Keratinocyte (primary cell): ENCODE data around the gene PIGBOS1. TPM values are rescaled to one million over a fixed set of nuclear protein-coding genes. Genes with fewer than 3 reads are reported as not detected.

Experiments used
- DNase-seq: peaks from one replicate; pipeline ENCODE4 v3.0.0-alpha.2; 2011; ENCODE audit warnings: low read depth, missing footprints, low spot score
- FAIRE-seq: peaks from 2 replicates; lab custom pipeline; 2011; peaks lifted over from hg19 to GRCh38; lab: Jason Lieb, UNC
- H2AFZ ChIP-seq: 2 replicates; pipeline ENCODE4 v1.6.0; 2012; ENCODE audit warnings: low read length, control low read depth, inconsistent platforms; ENCODE audit not compliant: control insufficient read depth
- H3K27ac ChIP-seq: 2 replicates; pipeline ENCODE4 v1.5.1; 2011; ENCODE audit warnings: low read length; ENCODE audit not compliant: control insufficient read depth, insufficient read depth
- H3K27me3 ChIP-seq: 3 replicates; pipeline ENCODE4 v1.6.0; 2011; ENCODE audit warnings: low read length; ENCODE audit not compliant: control insufficient read depth, insufficient read depth; ENCODE audit errors: extremely low read depth
- H3K36me3 ChIP-seq, 2 experiments: 2 replicates in 1 of 2; 3 replicates in 1 of 2; pipeline ENCODE4 v1.5.1; 2011; ENCODE audit warnings: low read length in 2 of 2, mild to moderate bottlenecking in 1 of 2; ENCODE audit not compliant: control insufficient read depth in 2 of 2, insufficient read depth in 2 of 2; ENCODE audit errors: extremely low read depth in 1 of 2
- H3K4me1 ChIP-seq: 3 replicates; pipeline ENCODE4 v1.5.1; 2011; ENCODE audit warnings: low read length; ENCODE audit not compliant: control insufficient read depth, insufficient read depth; ENCODE audit errors: extremely low read depth
- H3K4me2 ChIP-seq: 3 replicates; pipeline ENCODE4 v1.6.0; 2011; ENCODE audit warnings: low read depth, low read length; ENCODE audit not compliant: control insufficient read depth, insufficient read depth; ENCODE audit errors: extremely low read depth
- H3K4me3 ChIP-seq, 3 experiments: fragments of 200-600 bp in 1 of 3; sonication (generic) in 1 of 3; 2 replicates in 2 of 3; 3 replicates in 1 of 3; pipeline ENCODE4 v1.5.1; 2011 to 2016; ENCODE audit warnings: low read length in 3 of 3, mild to moderate bottlenecking in 3 of 3, control low read depth in 2 of 3, inconsistent platforms in 1 of 3, low read depth in 1 of 3, mixed read lengths in 1 of 3, mixed run types in 1 of 3, moderate library complexity in 1 of 3; ENCODE audit not compliant: control insufficient read depth in 2 of 3, insufficient read depth in 2 of 3; ENCODE audit errors: extremely low read depth in 1 of 3
- H3K79me2 ChIP-seq: 2 replicates; pipeline ENCODE4 v1.6.0; 2012; ENCODE audit warnings: low read length; ENCODE audit not compliant: control insufficient read depth, insufficient read depth
- H3K9ac ChIP-seq: 3 replicates; pipeline ENCODE4 v1.6.0; 2011; ENCODE audit warnings: low read length; ENCODE audit not compliant: control insufficient read depth, insufficient read depth; ENCODE audit errors: extremely low read depth
- H3K9me1 ChIP-seq: 3 replicates; pipeline ENCODE4 v1.6.0; 2011; ENCODE audit warnings: low read length; ENCODE audit not compliant: control insufficient read depth, insufficient read depth; ENCODE audit errors: extremely low read depth
- H3K9me3 ChIP-seq: 2 replicates; pipeline ENCODE4 v1.5.1; 2012; ENCODE audit warnings: low read depth, low read length; ENCODE audit not compliant: control insufficient read depth
- H4K20me1 ChIP-seq: 3 replicates; pipeline ENCODE4 v1.6.0; 2011; ENCODE audit warnings: low read length; ENCODE audit not compliant: control insufficient read depth, insufficient read depth; ENCODE audit errors: extremely low read depth
- CTCF ChIP-seq, 3 experiments: IDR thresholded peaks in 1 of 3; conservative IDR thresholded peaks in 1 of 3; optimal IDR thresholded peaks in 1 of 3; 2 replicates in 2 of 3; 3 replicates in 1 of 3; pipeline versions ENCODE3 to v1.5.1; 2011; ENCODE audit warnings: low read length in 3 of 3, mild to moderate bottlenecking in 3 of 3, moderate library complexity in 2 of 3, control low read depth in 1 of 3, inconsistent platforms in 1 of 3; ENCODE audit not compliant: insufficient read depth in 2 of 3; ENCODE audit errors: extremely low read depth in 1 of 3
- EZH2 ChIP-seq: IDR thresholded peaks from one replicate; pipeline ENCODE4 v1.6.1; 2012; ENCODE audit warnings: inconsistent platforms, mild to moderate bottlenecking, low read length, moderate library complexity
- dilution Hi-C: fragments of 300-500 bp; cut with MboI; formaldehyde crosslinking; loops from one replicate; pipeline ENCODE4 v1.7.0; 2020; ENCODE audit warnings: low sequenced_read_pairs; ENCODE audit not compliant: extremely low pct_ligation_motif_present
- polyA plus RNA-seq, 5 experiments: library from polyadenylated mRNA; depleted of rRNA in 3 of 5; stranded (reverse) in 3 of 5; stranded (forward) in 1 of 5; unstranded in 1 of 5; fragments of >200 nt; gene quantifications; 1 replicate in 1 of 5; 2 replicates in 3 of 5; 3 replicates in 1 of 5; pipeline versions ENCODE4 v1.2.1 to v1.2.3, GENCODE V29; 2011 to 2012; ENCODE audit warnings: missing spikeins in 2 of 5, low read depth in 1 of 5, low replicate concordance in 1 of 5

Gene PIGBOS1
- polyA plus RNA-seq, 1 donor (not counting 4 experiments of a cell fraction or from before 2014, with no cell fraction given), result 8.6 TPM

GRCh38 chr15:55353025-55353424, 34.1 kb upstream of the PIGBOS1 start:
- Histone ChIP-seq H2AFZ (no peak overlapping the region), H3K27ac (no peak overlapping the region), H3K27me3 (no peaks in the 10 kb centered on the region), H3K4me1 (no peaks in the 10 kb centered on the region), H3K9ac (no peak overlapping the region), H3K36me3 (peaks cover 0 to 3% of the 10 kb centered on the region in 2 experiments), H3K9me3 (no peaks in the 10 kb centered on the region), H3K79me2 (no peaks in the 10 kb centered on the region), H3K9me1 (no peaks in the 10 kb centered on the region), H3K4me2 (no peak overlapping the region), H3K4me3 (no peak overlapping the region), H4K20me1 (no peaks in the 10 kb centered on the region)
- TF ChIP-seq EZH2 (no peak), CTCF (optimal IDR thresholded peaks at IDR 0.05 in 1 of 3, IDR thresholded peaks at IDR 0.05 in 1 of 3, conservative IDR thresholded peaks at IDR 0.05 in 1 of 3; ENCODE audit: extremely low read depth in 1 of 3, insufficient read depth in 2 of 3, low read length in 3 of 3) (no peak)
- DNase-seq, result no peak
- FAIRE-seq, result no peak
- dilution Hi-C loops, result no loop called here

DNA sequence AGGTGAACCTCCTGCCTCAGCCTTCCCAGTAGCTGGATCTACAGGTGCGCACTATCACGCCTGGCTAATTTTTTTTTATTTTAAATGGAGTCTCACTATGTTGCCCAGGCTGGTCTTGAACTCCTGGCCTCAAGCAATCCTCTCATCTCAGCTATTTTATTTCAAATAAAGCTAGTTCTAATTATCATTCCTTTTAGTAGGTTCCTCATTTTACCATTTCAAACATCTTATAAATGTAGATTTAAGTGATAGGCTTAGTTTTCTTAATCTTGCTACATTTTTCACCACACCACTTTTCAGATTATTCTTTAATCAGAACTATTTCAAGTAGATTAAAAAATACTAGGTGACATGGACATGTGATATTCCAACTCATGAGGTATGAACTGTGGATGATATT, 30.4 kb upstream of the PIGBOS1 start:
- H3K4me2 ChIP-seq, result no peak overlapping the region
- H3K27ac ChIP-seq, result no peak overlapping the region
- no peaks in the 10 kb centered on the region for H3K9me1 ChIP-seq
- dilution Hi-C loops, result no loop called here
- no peaks in the 10 kb centered on the region for H3K27me3 ChIP-seq
- peaks cover 2% of the 10 kb centered on the region for H3K4me1 ChIP-seq
- H4K20me1 ChIP-seq, result no peaks in the 10 kb centered on the region
- DNase-seq (no peak), FAIRE-seq (no peak)
- no peak overlapping the region for H3K9ac ChIP-seq
- no peaks in the 10 kb centered on the region for H3K79me2 ChIP-seq
- H3K36me3 ChIP-seq, result no peaks in the 10 kb centered on the region
- no peaks in the 10 kb centered on the region for H3K9me3 ChIP-seq
- TF ChIP-seq CTCF (optimal IDR thresholded peaks at IDR 0.05 in 1 of 3, IDR thresholded peaks at IDR 0.05 in 1 of 3, conservative IDR thresholded peaks at IDR 0.05 in 1 of 3; ENCODE audit: extremely low read depth in 1 of 3, insufficient read depth in 2 of 3, low read length in 3 of 3) (no peak), EZH2 (no peak)
- no peak overlapping the region for H2AFZ ChIP-seq
- H3K4me3 ChIP-seq, result no peak overlapping the region
